ENCODE measurements around the gene LMNA.
"Not testable (repeated sequence)": the region's sequence is repeated elsewhere in the genome, so short reads cannot be mapped to it uniquely, and the experiment has no call there.

LMNA gene

DNA sequence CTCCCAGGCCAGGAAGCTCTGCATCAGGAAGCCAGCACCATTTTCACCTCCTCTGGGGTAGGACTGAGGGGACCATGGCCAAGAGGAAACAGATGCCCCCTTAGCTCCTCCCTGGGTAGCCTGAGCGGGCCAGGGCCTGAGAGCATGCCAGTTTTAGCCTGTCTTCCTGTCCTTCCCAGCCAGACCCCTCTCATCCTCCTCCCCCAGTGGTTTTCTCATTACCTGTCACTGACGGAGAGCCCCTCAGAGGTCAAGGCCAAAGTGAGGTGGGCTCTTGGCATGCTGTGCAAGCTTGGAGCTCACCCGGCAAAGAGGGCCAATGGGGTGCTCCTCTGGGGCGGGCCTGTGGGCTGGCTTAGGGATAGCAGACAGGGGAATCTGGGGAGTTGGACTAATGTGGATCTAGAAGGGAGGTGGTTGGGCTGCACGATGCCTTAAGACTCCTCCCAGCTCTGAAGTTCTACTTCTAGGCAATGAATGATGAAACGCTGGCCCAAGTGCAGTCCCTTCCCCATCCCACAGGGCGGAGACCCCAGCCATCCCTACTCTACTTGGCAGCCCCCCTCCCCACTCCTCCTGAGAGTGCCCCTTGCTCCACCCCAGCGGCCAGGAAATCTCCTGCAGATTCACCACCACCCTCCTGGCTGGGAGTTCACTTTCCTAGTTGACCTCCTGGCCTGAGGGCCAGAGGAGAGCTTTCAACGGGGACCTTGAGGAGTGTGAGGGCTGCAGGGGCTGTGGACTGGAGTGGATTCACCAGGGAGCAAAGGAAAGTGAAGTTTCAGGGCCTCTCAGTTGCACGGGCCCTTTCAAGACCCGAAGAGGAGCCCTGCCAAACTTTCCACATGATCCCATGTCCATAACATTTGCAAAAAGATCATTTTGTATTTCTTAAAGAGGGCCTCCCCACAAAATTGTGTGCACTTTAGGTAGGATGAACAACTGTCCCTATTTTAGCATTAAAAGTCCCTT is 9.4 kb upstream of the LMNA start:
- DNase-seq, result no peak

DNA sequence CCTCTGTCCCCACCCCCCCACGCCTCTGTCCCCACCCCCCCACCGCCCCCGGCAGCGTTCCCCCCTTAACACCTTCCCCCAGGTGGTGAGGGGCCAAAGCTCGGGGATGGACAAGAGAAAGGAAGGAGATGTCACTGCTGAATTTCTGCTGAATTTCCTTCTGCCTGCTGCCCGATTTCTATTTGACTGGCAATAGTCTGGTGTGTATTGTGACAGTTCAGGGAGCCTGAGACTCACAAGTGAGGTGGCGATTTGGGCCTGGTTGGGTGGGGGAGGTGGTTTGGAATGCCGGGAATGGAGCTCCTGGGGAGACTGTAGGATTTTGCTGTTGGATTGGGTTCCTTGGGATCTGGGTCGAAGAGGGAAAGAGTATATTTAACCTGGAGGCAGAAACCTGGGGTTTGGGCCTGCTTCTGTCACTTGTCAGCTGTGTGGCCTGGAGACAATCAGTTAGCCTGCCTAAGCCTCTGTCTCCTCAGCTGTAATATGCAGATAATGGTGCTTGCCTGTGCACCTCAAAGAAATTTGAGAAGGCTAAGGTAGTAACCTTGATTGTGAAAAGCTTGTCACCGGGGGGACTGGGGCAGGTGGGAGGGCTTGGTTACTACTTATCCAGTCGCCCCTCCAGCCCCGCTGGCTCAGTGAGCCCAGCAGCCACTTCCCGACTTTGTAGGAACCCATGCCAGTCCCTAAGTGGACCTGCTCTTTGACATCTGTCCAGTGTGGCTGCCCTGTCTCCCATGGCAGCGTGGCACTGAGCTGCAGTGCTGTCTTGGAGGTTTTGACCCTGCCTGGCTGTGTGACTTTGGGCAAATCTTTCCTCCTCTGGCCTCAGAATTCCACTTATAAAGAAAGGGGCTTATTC is 7.7 kb upstream of the LMNA start:
- no peak for DNase-seq

DNA sequence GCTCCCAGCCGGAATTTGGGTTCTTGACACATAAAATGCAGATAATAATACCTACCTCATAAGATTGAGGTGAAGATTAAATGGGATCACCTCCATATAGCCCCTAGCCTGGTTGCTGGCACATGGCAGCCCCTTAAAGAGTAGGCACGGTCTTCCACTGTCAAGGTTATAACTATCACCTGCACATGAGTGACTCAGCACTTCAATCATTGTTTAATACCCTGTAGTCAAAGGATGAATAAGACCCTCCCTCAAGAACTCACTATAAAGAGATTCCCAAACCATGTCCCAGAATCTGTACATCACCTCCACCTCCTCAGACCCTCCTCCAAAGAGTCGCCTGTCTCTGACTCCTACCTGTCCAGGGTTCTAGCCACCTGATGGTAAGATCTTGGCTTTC is 6.5 kb upstream of the LMNA start:
- no peak for DNase-seq

DNA sequence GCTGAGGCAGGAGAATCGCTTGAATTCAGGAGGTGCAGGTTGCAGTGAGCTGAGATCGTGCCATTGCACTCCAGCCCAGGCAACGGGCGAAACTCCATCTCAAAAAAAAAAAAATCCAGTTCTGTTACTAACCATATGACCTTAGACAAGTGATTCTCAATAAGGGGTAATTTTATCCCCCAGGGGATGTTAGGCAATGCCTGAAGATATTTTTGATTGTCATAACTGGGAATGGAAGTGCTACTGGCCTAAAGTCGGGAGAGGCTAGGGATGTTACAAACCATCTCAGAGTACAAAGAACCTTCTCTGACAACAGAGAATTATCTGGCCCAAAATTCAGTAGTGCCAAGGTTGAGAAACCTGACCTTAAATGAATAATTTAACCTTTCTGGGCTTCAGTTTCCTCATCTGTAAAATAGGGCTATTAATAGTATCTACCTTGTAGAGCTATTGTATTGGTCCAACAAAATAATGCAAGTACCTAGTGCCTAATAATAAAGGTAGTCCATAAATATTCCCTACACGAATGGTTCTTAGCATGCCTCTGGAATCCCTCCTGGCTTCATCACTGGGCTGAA is 5.8 kb upstream of the LMNA start:
- DNase-seq, result no peak

DNA sequence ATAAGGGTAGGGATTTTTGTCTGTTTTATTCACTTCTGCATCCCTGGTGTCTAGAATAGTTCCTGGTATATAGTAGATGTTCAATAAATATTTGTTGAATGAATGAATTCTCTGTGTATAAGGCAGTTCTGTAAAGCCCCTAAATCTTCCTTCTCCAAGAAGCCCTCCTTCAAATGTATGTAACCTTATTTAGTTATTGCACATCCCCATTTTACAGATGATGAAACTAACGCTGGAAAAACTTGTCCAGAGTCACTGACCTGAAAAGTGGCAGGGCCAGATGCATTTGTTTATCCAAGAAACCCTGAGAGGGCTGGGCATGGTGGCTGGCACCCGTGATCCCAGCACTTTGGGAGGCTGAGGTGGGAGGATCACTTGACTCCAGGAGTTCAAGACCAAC is 4.3 kb upstream of the LMNA start:
- DNase-seq, result no peak

DNA sequence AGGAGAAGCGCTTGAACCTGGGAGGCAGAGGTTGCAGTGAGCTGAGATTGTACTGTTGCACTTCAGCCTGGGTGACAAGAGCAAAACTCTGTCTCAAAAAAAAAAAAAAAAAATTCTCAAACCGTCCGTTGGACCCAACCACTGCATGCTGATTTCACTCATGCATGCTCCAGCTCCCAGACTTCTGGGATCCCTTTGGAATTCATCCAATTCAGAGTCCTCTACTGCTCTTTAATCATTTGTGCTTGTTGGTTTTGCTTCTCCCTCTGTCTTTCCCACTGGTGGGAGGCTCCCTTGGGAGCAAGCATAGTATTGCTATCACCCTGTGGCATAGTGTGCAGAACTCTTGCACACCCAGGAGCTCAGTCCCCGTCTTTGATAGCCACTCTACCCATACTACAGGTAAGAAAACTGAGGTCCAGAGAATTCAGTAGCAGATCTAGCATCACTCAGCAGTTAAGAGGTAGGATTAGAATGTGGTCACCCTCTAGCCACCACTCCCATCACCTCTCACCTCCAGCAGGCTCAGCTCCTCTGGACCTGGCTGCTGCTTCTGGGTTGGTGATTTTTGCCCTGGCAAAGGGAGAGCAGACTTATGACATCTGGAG is 3.1 kb upstream of the LMNA start:
- no peak for DNase-seq

DNA sequence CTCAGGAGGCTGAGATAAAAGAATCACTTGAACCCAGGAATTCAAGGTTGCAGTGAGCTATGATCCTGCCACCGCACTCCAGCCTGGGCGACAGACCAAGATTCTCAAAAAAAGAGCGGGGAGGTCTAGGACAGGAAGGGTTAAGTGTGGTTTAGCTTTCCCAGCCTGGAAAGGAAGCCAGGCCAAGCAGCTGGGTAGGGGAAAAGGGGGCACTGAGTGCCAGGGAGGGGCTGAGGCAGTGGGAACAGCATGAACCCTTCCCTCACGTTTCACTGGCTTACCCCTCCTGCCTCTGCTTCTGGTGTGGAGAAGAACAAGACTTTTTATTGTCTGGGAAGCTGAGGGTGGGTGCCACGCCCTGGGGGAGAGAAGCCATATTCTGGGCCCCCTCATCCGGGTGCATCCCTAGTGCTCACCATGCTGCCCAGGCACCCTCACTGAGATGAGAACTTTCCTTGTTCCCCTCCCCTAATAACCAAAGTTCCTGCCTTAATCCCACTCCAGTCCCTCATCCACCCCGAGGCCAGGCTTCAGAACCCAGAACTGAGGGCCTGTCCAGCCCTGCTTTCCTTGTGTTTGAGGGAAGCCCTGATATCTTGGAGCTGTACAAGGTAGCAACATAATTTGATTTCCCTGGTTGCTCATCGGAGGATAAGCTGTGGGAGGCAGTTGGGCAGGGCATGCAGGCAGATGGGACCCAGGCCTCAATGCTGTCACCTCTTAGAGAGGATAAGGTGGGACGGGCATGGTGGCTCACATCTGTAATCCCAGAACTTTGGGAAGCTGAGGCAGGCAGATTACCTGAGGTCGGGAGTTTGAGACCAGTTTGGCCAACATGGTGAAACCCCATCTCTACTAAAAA is 2.0 kb upstream of the LMNA start:
- no peak for DNase-seq

DNA sequence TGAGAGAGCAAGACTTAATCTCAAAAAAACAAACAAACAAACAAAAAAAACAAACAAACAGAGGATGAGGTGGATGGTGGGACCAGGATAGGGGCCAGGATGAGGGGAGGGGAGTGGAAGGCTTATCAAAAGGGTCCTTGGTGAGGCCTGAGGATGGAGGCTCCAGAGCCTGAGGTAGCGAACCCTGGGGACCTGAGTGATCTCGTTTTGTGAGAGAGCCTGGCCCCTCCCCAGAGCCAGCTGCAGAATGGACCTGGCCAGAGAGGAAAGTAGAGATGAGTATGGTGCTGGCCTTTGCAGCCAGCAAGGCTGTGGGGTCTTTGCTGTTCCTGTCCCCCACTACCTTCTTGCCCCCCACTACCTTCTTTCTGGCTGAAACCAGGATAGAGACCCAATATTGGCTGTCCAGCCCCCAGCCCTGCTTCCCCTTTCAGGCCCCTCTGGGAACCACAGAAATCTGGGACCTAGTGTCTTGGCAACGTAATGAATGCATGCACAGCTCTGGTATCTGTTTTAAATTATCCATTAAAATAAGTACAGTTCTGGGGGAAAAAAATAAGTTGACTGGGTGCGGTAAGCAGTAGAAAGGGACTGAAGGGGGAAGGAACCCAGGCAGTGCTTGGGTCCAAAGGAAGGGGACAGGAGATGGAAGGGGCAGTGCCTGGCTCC is 1.1 kb upstream of the LMNA start:
- no peak for DNase-seq

DNA sequence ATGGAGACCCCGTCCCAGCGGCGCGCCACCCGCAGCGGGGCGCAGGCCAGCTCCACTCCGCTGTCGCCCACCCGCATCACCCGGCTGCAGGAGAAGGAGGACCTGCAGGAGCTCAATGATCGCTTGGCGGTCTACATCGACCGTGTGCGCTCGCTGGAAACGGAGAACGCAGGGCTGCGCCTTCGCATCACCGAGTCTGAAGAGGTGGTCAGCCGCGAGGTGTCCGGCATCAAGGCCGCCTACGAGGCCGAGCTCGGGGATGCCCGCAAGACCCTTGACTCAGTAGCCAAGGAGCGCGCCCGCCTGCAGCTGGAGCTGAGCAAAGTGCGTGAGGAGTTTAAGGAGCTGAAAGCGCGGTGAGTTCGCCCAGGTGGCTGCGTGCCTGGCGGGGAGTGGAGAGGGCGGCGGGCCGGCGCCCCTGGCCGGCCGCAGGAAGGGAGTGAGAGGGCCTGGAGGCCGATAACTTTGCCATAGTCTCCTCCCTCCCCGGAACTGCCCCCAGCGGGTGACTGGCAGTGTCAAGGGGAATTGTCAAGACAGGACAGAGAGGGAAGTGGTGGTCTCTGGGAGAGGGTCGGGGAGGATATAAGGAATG is 505 bp downstream of the LMNA start:
- DNase-seq, result no peak

DNA sequence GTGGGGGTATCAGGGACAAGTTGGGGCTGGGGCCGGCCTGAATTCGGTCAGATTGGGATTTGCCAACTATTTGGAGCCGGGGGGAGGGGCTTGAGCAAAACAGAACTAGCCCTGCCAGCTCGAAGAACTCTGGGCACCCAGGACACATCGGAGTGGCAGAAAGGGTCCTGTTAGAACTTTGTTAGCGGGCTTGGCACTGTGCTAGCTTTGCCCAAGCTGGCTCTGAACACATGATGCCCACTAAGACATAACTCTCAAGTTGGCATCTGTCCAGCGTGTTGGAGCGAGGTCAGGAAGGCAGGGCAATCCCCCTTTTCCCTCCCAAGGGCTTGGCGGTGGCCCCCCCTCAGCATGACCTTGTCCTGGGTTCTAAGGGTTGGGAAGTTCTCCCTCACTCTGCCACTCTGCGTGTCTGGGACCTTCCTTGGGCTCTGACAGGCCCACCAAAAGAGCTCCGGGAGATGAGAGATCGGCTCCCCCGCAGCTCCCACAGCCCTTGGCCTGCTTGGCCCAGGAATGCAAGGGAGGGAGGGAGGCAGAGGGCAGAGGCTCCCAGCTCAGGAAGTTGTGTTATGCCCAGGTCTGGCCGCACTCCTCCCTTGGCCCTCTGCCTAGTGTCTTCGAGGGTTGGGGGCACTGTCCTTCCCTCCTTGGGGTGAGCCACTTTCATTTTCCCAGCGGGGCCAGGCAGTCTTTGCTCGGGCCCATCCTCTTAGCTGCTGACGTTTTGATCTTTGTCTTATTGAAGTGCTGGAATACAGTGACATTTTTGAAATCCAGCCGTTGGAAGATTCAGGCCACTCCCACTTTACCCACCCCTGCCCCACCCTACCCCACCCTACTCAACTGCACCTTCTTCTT is 1.2 kb downstream of the LMNA start:
- no peak for DNase-seq

DNA sequence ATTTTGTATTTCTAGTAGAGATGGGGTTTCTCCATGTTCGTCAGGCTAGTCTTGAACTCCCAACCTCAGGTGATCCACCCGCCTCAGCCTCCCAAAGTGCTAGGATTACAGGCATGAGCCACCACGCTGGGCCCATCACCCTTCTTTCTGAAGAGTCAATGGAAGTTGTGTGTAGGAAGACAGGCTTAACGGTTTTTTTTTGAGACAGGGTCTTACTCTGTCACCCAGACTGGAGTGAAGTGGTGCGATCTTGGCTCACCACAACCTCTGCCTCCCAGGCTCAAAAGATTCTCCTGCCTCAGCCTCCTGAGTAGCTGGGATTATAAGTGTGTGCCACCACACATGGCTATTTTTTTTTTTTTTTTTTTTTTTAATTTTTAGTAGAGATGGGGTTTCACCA is 2.2 kb downstream of the LMNA start:
- DNase-seq, result not testable (repeated sequence)

DNA sequence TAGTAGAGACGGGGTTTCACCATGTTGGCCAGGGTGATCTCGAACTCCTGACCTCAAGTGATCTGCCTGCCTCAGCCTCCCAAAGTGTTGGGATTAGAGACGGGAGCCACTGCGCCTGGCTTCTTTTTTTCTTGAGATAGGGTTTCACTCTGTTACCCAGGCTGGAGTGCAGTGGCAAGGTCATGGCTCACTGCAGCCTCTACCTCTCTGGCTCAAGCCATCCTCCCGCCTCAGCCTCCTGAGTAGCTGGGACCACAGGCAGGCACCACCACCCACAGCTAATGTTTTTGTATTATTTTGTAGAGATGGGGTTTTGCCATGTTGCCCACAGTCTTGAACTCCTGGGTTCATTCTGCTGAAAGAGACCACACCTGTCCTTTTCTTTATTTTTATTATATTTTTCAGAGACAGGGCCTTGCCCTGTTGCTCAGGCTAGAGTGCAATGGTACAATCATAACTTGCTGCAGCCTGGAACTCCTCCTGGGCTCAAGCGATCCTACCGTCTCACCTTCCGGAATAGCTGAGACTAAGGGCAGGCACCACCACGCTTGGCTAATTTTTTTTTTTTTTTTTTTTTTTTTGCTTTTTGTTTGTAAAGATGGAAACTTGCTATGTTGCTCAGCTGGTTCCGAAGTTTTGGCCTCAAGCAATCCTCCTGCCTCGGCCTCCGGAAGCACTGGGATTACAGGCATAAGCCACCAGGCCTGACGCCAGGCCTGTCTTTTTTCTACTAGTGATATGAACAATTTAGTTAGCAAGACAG is 3.1 kb downstream of the LMNA start:
- DNase-seq, result no peak

DNA sequence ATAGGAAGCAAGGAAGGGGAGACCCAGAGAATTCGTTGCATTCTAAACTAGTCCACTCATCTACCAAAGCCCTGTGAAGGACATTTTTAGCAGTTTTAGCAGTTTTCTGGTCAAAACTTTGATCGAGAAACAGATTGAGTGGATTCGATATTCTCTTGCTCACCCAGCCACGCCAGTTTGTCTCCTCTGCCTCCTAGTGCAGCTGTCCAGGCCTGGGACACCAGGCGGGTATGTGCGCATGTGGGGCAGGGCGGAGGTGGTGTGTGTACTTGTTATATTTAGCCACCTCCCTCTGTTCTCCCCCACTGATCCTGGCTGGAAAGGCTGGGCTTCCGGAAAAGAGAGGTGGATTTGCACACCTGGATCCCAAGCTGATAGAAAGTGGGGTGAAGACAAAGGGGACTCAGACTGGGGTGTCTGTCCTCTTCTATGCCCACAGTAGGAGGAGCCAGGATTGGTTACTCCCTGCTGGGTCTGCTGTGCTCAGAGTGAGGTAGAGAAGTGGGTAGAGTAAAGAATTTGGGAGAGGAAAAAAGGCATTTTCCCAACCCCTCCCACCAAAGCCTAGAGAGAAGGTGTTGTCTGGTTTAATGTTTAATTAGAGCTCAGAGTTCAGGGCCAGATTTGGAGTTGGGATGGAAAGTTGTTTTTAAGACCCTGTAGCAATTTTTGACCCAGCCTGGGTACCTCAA is 3.8 kb downstream of the LMNA start:
- DNase-seq, result no peak

DNA sequence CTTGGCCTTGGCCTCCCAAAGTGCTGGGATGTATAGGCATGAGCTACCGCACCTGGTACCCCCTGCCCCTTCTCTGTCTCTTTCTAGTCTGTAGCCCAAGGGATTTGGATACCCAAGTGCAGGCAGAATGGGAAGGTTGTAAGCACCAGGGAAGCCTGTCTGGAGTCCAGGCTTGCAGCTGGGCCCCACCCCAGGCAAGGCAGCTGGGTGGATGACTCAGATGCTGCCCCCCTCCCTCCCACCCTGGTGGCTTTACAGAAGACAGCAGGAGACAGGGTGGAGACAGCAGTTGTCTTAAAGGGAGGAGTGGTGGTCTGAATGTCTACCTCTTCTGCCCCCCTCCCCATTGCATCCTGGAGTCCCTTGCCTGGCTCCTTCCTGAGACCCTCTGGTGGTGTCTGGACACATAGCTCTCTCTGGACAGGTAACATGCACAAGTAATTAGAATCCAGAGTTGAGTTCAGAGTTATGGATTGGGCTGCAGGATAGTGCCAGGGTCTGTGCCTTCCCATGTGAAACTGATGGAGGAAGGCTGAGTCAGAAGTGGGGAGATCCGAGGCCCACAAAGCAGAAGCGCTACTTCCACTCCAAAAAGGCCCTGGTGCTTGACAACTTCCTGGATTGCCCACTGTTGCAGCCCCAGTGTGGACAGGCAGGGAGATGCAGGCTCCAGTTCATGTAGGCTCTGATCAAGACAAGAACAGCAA is 5.1 kb downstream of the LMNA start:
- no peak for DNase-seq

DNA sequence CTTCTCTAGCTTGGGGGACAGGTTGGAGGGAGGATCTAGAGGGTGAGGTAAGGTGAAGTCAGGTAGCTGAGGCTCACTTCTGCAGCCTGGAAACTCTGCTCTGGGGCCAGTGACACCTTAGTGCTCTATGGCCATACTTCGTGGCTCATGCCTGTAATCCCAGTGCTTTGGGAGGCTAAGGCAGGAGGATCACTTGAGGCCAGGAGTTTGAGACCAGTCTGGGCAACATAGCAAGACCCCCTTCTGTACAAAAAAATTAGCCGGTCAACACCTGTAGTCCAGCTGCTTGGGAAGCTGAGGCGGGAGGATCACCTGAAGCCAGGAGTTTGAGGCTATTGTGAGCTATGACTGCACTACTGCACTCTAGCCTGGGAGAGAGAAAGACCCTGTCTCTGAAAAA is 5.8 kb downstream of the LMNA start:
- DNase-seq, result no peak

DNA sequence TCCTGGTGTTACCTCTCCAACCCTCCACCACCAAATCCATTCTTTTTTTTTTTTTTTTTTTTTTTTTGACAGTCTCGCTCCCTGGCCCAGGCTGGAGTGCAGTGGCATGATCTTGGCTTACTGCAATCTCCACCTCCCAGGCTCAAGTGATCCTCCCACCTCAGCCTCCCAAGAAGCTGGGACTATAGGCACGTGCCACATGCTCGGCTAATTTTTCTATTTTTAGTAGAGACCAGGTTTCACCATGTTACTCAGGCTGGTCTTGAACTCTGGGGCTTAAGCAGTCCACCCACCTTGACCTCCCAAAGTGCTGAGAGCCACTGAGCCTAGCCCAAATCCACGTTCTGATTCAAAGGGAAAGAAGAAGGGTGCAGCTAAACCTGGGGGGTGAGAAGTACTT is 6.5 kb downstream of the LMNA start:
- not testable (repeated sequence) for DNase-seq

DNA sequence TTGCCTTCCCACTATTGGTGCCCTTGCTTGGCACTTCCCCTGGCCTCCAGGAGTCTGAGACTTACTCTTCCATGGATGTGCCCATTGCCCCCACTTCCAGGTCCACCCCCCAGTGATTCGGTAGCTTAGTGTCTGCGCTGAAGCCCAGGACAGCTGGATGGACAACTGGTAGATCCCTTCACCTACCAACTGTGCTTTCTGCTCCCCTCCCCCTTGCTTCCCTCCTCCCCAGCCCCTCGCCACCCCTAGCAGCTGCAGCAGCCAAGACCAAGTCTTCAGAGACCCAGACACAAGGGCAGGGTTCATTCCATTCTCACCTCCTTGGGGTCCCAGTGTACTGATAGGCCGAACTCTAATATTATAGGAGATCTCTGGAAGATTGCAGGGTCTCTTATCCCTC is 6.9 kb downstream of the LMNA start:
- DNase-seq, result no peak

DNA sequence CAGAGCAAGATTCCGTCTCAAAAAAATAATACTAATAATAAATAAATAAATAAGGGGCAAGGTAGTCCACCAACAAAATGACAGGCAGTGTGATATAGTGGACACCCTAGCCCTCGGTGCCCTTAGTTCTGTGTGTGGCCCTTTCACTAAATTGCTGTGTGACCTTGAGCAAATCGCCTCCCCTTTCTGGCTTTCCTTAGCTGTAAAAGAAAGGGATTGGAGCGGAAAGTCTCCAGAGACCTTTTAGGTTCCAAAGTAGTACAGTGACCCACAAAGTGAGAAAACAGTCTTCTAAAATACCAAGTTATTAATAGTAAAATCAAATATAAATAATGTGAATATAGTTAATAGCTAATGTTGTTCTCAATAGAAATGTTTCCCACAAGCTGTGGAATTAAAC is 7.6 kb downstream of the LMNA start:
- DNase-seq, result no peak
